Lung microvascular endothelial cell (primary cell): ENCODE results near the gene CEBPA. TPM values are rescaled to one million over a fixed set of nuclear protein-coding genes. Genes with fewer than 3 reads are reported as not detected.

ENCODE experiments used
- DNase-seq, 2 donors: peaks; one replicate each; pipeline versions ENCODE4 v3.0.0 to v3.0.0-alpha.2; 2010; ENCODE audit warnings: low read depth in 2 of 2
- total RNA-seq: library from RNA; depleted of rRNA; stranded (reverse); fragments of >200 nt; gene quantifications from 2 replicates; pipeline ENCODE4 v1.2.1, GENCODE V29; 2014

Gene CEBPA
- total RNA-seq, 1 donor from 2014 or later, result 0.20 TPM

GRCh38 chr19:33252418-33252962, 49.8 kb downstream of the CEBPA start:
- DNase-seq, result no peak

GRCh38 chr19:33251526-33252090, 50.7 kb downstream of the CEBPA start:
- DNase-seq, result no peak

GRCh38 chr19:33251076-33251475, 51.3 kb downstream of the CEBPA start:
- no peak for DNase-seq

GRCh38 chr19:33250500-33250899, 51.8 kb downstream of the CEBPA start:
- DNase-seq, result no peak

Other genes starting within 250 kb of the CEBPA start
- gene RHPN2, start 237.6 kb downstream of the CEBPA start, total RNA-seq, result 4.4 and 10.9 TPM in 2 replicates
- gene GPATCH1, start 221.4 kb downstream of the CEBPA start, total RNA-seq, result 3.1 and 4.2 TPM in 2 replicates
- not detected in 2 replicates for gene WDR88, start 170.4 kb downstream of the CEBPA start, total RNA-seq
- 3.2 and 5.2 TPM in 2 replicates for gene LRP3, start 108.2 kb downstream of the CEBPA start, total RNA-seq
- gene SLC7A10, start 76.7 kb downstream of the CEBPA start, total RNA-seq, result not detected in 2 replicates
- gene CEBPG, start 71.2 kb upstream of the CEBPA start, total RNA-seq, result 19.0 and 34.3 TPM in 2 replicates
- 61.7 and 89.3 TPM in 2 replicates for gene PEPD, start 219.3 kb upstream of the CEBPA start, total RNA-seq